Breast epithelium (tissue), 4 donors: Measurements from ENCODE around the gene CDC42EP5. TPM values are rescaled to one million over a fixed set of nuclear protein-coding genes. Genes with fewer than 3 reads are reported as not detected.

ENCODE experiments used
- DNase-seq, 2 donors: peaks; one replicate each; pipeline ENCODE4 v3.0.0-alpha.2; 2019; ENCODE audit warnings: low spot score in 2 of 2
- H3K27ac ChIP-seq, 2 donors: fragments of 200-600 bp; sonication (generic) in 1 of 2; one replicate each; pipeline ENCODE4 v1.5.1; 2016 to 2019; ENCODE audit warnings: mild to moderate bottlenecking in 1 of 2
- H3K27me3 ChIP-seq, 2 donors: fragments of 200-600 bp; sonication (generic) in 1 of 2; one replicate each; pipeline versions ENCODE4 v1.5.1 to v1.6.0; 2017 to 2019; ENCODE audit warnings: control low read depth in 1 of 2, mild to moderate bottlenecking in 1 of 2
- H3K36me3 ChIP-seq: fragments of 200-600 bp; one replicate; pipeline ENCODE4 v1.5.1; 2019
- H3K4me1 ChIP-seq, 2 donors: fragments of 200-600 bp; sonication (generic); one replicate each; pipeline ENCODE4 v1.5.1; 2016 to 2019; ENCODE audit warnings: control low read depth in 1 of 2
- H3K4me3 ChIP-seq, 3 donors: fragments of 200-600 bp; sonication (generic); 1 replicate in 2 of 3; 2 replicates in 1 of 3; pipeline ENCODE4 v1.5.1; 2016 to 2019; ENCODE audit warnings: mild to moderate bottlenecking in 3 of 3, moderate library complexity in 2 of 3
- H3K9me3 ChIP-seq, 2 donors: fragments of 200-600 bp; sonication (generic) in 1 of 2; one replicate each; pipeline ENCODE4 v1.5.1; 2016 to 2019; ENCODE audit warnings: control low read depth in 1 of 2
- CTCF ChIP-seq, 3 donors: fragments of 450-650 bp; IDR thresholded peaks; one replicate each; pipeline ENCODE4 v1.5.1; 2016 to 2017; ENCODE audit warnings: antibody characterized with exemption in 3 of 3, mild to moderate bottlenecking in 3 of 3, moderate library complexity in 3 of 3
- POLR2A ChIP-seq: fragments of 450-650 bp; IDR thresholded peaks from one replicate; pipeline ENCODE4 v1.6.1; 2016; ENCODE audit warnings: antibody characterized with exemption, mild to moderate bottlenecking, moderate library complexity
- POLR2AphosphoS5 ChIP-seq, 3 donors: sonication (generic); formaldehyde crosslinking; IDR thresholded peaks; one replicate each; pipeline ENCODE4 v1.6.1; 2017; ENCODE audit warnings: antibody characterized with exemption in 3 of 3
- intact Hi-C: fragments of 100-400 bp; cut with DNase I; formaldehyde crosslinking; loops from one replicate; pipeline ENCODE4 v1.15.1; 2023; ENCODE audit warnings: low total_unique reads
- total RNA-seq, 3 donors: library from RNA; depleted of rRNA; stranded (reverse); fragments of >200 nt; gene quantifications; one replicate each; pipeline ENCODE4 v1.1.0, GENCODE V29; 2016

The CDC42EP5 gene
- total RNA-seq, 3 donors from 2014 or later = 8.8 to 40.6 (median 17.4) TPM

GRCh38 chr19:54420383-54421168, 52.5 kb downstream of the CDC42EP5 start:
- intact Hi-C loops = no loop called here
- H3K27ac ChIP-seq = peak overlapping the region; percentile 54 to 66
- H3K4me1 ChIP-seq = no peaks in the 10 kb centered on the region
- H3K4me3 ChIP-seq = peak overlapping the region in 2 of 3 donors; percentile 42 to 60
- H3K36me3 ChIP-seq = no peaks in the 10 kb centered on the region
- TF ChIP-seq CTCF (IDR thresholded peaks at IDR 0.05) = no peak
- TF ChIP-seq POLR2AphosphoS5 (IDR thresholded peaks at IDR 0.05) = no peak
- TF ChIP-seq POLR2A = no peak
- H3K9me3 ChIP-seq = no peaks in the 10 kb centered on the region
- peaks cover 0 to 33% of the 10 kb centered on the region in 2 donors for H3K27me3 ChIP-seq
- DNase-seq = peak in 1 of 2 donors; percentile 41

- TF ChIP-seq POLR2A = no peak
- TF ChIP-seq CTCF (IDR thresholded peaks at IDR 0.05) = no peak
- no peak for TF ChIP-seq POLR2AphosphoS5 (IDR thresholded peaks at IDR 0.05)
- Histone ChIP-seq H3K36me3 (no peaks in the 10 kb centered on the region), H3K27me3 (peaks cover 5 to 38% of the 10 kb centered on the region in 2 donors), H3K27ac (peak overlapping the region; percentile 54 to 66), H3K9me3 (no peaks in the 10 kb centered on the region), H3K4me3 (peak overlapping the region in 2 of 3 donors; percentile 42 to 60), H3K4me1 (no peaks in the 10 kb centered on the region)
- DNase-seq = no peak
- intact Hi-C loops = no loop called here
Observed at GRCh38 chr19:54420068-54420382, 53.1 kb downstream of the CDC42EP5 start.

- TF ChIP-seq POLR2AphosphoS5 (IDR thresholded peaks at IDR 0.05) = no peak
- no peaks in the 10 kb centered on the region for H3K9me3 ChIP-seq
- peaks cover 6 to 47% of the 10 kb centered on the region in 2 donors for H3K27me3 ChIP-seq
- no peaks in the 10 kb centered on the region for H3K36me3 ChIP-seq
- H3K4me1 ChIP-seq = no peaks in the 10 kb centered on the region
- DNase-seq = no peak
- peak overlapping the region; percentile 63 to 66 for H3K27ac ChIP-seq
- no peak overlapping the region for H3K4me3 ChIP-seq
- intact Hi-C loops = no loop called here
Observed at GRCh38 chr19:54418930-54419800, 53.9 kb downstream of the CDC42EP5 start.

GRCh38 chr19:54418030-54418929, 54.8 kb downstream of the CDC42EP5 start:
- intact Hi-C loops = no loop called here
- no peaks in the 10 kb centered on the region for H3K36me3 ChIP-seq
- peaks cover 6 to 47% of the 10 kb centered on the region in 2 donors for H3K27me3 ChIP-seq
- no peak for DNase-seq
- no peak overlapping the region for H3K4me3 ChIP-seq
- H3K9me3 ChIP-seq = no peaks in the 10 kb centered on the region
- peak overlapping the region; percentile 63 to 66 for H3K27ac ChIP-seq
- no peak for TF ChIP-seq CTCF (IDR thresholded peaks at IDR 0.05)
- no peak for TF ChIP-seq POLR2AphosphoS5 (IDR thresholded peaks at IDR 0.05)
- TF ChIP-seq POLR2A = no peak
- no peaks in the 10 kb centered on the region for H3K4me1 ChIP-seq
